ENCODE results near the gene PRKAG1. TPM values are rescaled to one million over a fixed set of nuclear protein-coding genes. Genes with fewer than 3 reads are reported as not detected.

PRKAG1 gene
- total RNA-seq, 2 experiments from 2014 or later, result 22.8 to 45.9 TPM

DNA sequence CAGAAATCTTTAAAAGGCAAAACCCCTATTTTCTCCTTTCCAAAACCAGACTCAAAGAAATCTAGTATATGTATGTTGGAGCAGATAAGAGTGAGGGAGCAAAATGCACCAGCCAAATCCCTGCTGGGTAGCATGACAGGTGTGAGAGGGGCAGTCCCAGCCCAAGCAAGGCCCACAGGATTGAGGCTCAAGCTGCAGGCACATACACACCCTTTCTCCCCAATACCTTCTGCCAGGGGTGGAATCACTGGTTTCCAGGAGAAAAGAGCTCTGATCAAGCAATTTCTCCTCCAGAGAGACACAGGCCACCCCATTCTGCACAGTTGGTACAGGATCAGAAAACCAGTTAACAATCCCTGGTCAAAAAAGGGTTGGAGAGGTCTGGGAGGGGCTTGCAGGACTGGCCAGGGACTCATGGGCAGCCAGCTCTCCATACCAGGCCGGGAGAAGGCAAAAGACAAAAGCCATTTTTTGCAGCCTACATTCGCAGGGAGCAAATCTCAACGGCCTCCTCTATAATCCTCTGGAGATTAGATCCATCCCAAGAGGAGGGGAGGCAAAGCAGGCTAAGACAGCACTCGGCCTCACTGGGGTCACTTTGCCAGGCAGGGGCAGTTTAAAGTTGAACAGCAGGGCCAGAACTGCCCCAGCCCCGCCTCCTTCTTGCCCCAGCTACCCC is 39.9 kb upstream of the PRKAG1 start:
- TF ChIP-seq, protein P1, sequence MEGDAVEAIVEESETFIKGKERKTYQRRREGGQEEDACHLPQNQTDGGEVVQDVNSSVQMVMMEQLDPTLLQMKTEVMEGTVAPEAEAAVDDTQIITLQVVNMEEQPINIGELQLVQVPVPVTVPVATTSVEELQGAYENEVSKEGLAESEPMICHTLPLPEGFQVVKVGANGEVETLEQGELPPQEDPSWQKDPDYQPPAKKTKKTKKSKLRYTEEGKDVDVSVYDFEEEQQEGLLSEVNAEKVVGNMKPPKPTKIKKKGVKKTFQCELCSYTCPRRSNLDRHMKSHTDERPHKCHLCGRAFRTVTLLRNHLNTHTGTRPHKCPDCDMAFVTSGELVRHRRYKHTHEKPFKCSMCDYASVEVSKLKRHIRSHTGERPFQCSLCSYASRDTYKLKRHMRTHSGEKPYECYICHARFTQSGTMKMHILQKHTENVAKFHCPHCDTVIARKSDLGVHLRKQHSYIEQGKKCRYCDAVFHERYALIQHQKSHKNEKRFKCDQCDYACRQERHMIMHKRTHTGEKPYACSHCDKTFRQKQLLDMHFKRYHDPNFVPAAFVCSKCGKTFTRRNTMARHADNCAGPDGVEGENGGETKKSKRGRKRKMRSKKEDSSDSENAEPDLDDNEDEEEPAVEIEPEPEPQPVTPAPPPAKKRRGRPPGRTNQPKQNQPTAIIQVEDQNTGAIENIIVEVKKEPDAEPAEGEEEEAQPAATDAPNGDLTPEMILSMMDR (conservative IDR thresholded peaks at IDR 0.05; ENCODE audit: low read length), result no peak
- TF ChIP-seq EZH2phosphoT487 (IDR thresholded peaks at IDR 0.05; ENCODE audit: borderline replicate concordance, low read depth, low read length), result no peak
- DNase-seq (ENCODE audit: low spot score), result no peak
- BruUV-seq (replicated peaks), result no TSS peak
- peaks cover 36% of the 10 kb centered on the region for H3K4me1 ChIP-seq (ENCODE audit: insufficient read depth, low read length, poor library complexity, severe bottlenecking)
- peaks cover 34% of the 10 kb centered on the region for H3K36me3 ChIP-seq (ENCODE audit: insufficient read depth, low read length)
- ChIA-PET POLR2A (interaction anchor here (0.6 to 1.5 kb wide), 3 partner anchors 10 to 59 kb away, joined by 3 to 7 read pairs (median 5); partner anchors contain the start of gene RHEBL1), CTCF (ENCODE audit: unreplicated experiment) (interaction anchor here (0.7 to 1.0 kb wide), 3 partner anchors 62 to 195 kb away, joined by 3 read pairs; no protein-coding TSS in a partner anchor)
- no peaks in the 10 kb centered on the region for H3K9me3 ChIP-seq (ENCODE audit: low read length)
- H3K27ac ChIP-seq (ENCODE audit: low read depth, low read length, poor library complexity, severe bottlenecking), result peak overlapping the region; percentile 13
- no peaks in the 10 kb centered on the region for H3K9me2 ChIP-seq (ENCODE audit: insufficient read depth, low read length)
- intact Hi-C loops (cut with micrococcal nuclease; ENCODE audit: unreplicated experiment), result no loop called here
- H3K4me3 ChIP-seq (ENCODE audit: low read depth, low read length, poor library complexity, severe bottlenecking), result peak overlapping the region; percentile 87
- H2AFZ ChIP-seq (ENCODE audit: low read length), result no peak overlapping the region
- H4K20me1 ChIP-seq (ENCODE audit: insufficient read depth, low read length), result peaks cover 46% of the 10 kb centered on the region
- peak overlapping the region; percentile 95 for H3K4me2 ChIP-seq (ENCODE audit: low read length)
- H3K79me2 ChIP-seq (ENCODE audit: insufficient read depth, low read depth, low read length), result peaks cover 60% of the 10 kb centered on the region

DNA sequence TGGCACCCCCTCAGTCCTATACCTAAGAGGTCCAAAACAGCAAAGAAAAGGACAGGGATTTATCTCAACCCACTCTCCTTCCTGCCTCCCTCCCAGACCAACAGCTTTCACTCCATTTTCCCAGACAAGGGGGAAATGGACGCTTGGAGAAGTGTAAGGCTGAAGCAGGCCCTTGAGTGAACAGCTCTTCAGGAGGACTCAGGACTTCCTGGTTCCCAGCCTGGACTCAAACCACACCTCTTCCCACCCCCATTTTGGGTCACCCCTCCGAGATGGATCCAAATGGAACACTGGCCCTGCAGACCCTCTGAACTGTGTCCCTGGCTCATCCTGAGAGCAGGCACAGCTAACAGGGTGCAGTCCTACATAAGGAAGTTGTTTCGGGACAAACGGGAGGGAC is 39.3 kb upstream of the PRKAG1 start:
- peaks cover 46% of the 10 kb centered on the region for H4K20me1 ChIP-seq (ENCODE audit: insufficient read depth, low read length)
- peak overlapping the region; percentile 53 for H3K27ac ChIP-seq (ENCODE audit: low read depth, low read length, poor library complexity, severe bottlenecking)
- H3K4me2 ChIP-seq (ENCODE audit: low read length), result peak overlapping the region; percentile 95
- no peaks in the 10 kb centered on the region for H3K9me3 ChIP-seq (ENCODE audit: low read length)
- H3K79me2 ChIP-seq (ENCODE audit: insufficient read depth, low read depth, low read length), result peaks cover 60% of the 10 kb centered on the region
- ChIA-PET CTCF (ENCODE audit: unreplicated experiment) (no interaction called here), POLR2A (interaction anchor here (0.6 to 1.5 kb wide), 3 partner anchors 10 to 59 kb away, joined by 3 to 7 read pairs (median 5); partner anchors contain the start of gene RHEBL1)
- no peak overlapping the region for H2AFZ ChIP-seq (ENCODE audit: low read length)
- no TSS peak for BruUV-seq (replicated peaks)
- DNase-seq (ENCODE audit: low spot score), result no peak
- H3K36me3 ChIP-seq (ENCODE audit: insufficient read depth, low read length), result peaks cover 41% of the 10 kb centered on the region
- intact Hi-C loops (cut with micrococcal nuclease; ENCODE audit: unreplicated experiment), result loop anchor here (2.0 kb wide), 1 partner anchor 39 kb away; the partner anchor contains the start of gene PRKAG1
- no peaks in the 10 kb centered on the region for H3K9me2 ChIP-seq (ENCODE audit: insufficient read depth, low read length)
- H3K4me3 ChIP-seq (ENCODE audit: low read depth, low read length, poor library complexity, severe bottlenecking), result peak overlapping the region; percentile 87
- peaks cover 33% of the 10 kb centered on the region for H3K4me1 ChIP-seq (ENCODE audit: insufficient read depth, low read length, poor library complexity, severe bottlenecking)
- no peak for TF ChIP-seq EZH2phosphoT487 (IDR thresholded peaks at IDR 0.05; ENCODE audit: borderline replicate concordance, low read depth, low read length)
- TF ChIP-seq, protein P1 (conservative IDR thresholded peaks at IDR 0.05; ENCODE audit: low read length), result no peak

All from OCI-LY7 (cell line).